Lower leg skin (tissue), 3 donors: ENCODE data around the gene ADH7.

ENCODE experiments used
- POLR2A ChIP-seq, 2 donors: fragments of 450-650 bp; IDR thresholded peaks; one replicate each; pipeline ENCODE4 v1.6.1; 2016 to 2017; ENCODE audit warnings: antibody characterized with exemption in 2 of 2, mild to moderate bottlenecking in 1 of 2, moderate library complexity in 1 of 2
- TF ChIP-seq, protein P1 (sequence below), 3 donors: fragments of 450-650 bp; IDR thresholded peaks; one replicate each; pipeline ENCODE4 v1.5.1; 2016; ENCODE audit warnings: antibody characterized with exemption in 3 of 3, mild to moderate bottlenecking in 3 of 3, moderate library complexity in 2 of 3

DNA sequence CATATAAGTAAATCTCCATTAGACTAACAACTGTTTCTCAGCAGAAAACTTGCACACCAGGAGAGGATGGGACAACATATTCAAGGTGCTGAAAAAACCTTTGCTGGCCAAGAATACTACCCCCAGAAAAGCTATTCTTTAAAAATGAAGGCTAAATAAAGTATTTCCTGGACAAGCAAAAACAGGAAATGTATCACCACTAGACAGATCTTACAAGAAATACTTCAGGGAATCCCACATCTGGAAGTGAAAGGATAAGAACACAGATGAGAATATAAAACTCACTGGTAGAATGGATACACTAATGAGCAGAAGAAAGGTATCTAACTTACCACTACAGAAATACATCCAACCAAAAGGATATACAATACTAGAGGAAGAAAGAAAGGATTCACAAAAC lies 55.6 kb downstream of the ADH7 start:
- TF ChIP-seq, protein P1, sequence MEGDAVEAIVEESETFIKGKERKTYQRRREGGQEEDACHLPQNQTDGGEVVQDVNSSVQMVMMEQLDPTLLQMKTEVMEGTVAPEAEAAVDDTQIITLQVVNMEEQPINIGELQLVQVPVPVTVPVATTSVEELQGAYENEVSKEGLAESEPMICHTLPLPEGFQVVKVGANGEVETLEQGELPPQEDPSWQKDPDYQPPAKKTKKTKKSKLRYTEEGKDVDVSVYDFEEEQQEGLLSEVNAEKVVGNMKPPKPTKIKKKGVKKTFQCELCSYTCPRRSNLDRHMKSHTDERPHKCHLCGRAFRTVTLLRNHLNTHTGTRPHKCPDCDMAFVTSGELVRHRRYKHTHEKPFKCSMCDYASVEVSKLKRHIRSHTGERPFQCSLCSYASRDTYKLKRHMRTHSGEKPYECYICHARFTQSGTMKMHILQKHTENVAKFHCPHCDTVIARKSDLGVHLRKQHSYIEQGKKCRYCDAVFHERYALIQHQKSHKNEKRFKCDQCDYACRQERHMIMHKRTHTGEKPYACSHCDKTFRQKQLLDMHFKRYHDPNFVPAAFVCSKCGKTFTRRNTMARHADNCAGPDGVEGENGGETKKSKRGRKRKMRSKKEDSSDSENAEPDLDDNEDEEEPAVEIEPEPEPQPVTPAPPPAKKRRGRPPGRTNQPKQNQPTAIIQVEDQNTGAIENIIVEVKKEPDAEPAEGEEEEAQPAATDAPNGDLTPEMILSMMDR (IDR thresholded peaks at IDR 0.05), result no peak
- no peak for TF ChIP-seq POLR2A (IDR thresholded peaks at IDR 0.05)
